ENCODE results near the gene MYO7B.

GRCh38 chr2:127573298-127573697 lies 37.8 kb downstream of the MYO7B start:
- TF ChIP-seq CTCF (IDR thresholded peaks at IDR 0.05) (no peak), KDM1A (IDR thresholded peaks at IDR 0.05; ENCODE audit: low read depth) (no peak), KDM5A (IDR thresholded peaks at IDR 0.05) (no peak), BHLHE40 (IDR thresholded peaks at IDR 0.05; ENCODE audit: low read depth, low read length) (no peak), HDAC2 (IDR thresholded peaks at IDR 0.05) (no peak), POLR2A (IDR thresholded peaks at IDR 0.05; ENCODE audit: low read length) (no peak), RAD21 (conservative IDR thresholded peaks at IDR 0.05 in 1 of 2, IDR thresholded peaks at IDR 0.05 in 1 of 2) (no peak), RNF2 (IDR thresholded peaks at IDR 0.05; ENCODE audit: borderline replicate concordance, low read depth) (no peak)

Measured in A549 (cell line).